EL (cell line): ENCODE measurements around the gene LYZL1.
"Not testable (repeated sequence)": the region's sequence is repeated elsewhere in the genome, so short reads cannot be mapped to it uniquely, and the experiment has no call there.

Experiments
- DNase-seq: peaks from one replicate; pipeline ENCODE4 v3.0.0-alpha.2; 2016

Gene LYZL1

GRCh38 chr10:29337526-29337925 lies 48.7 kb downstream of the LYZL1 start:
- DNase-seq, result not testable (repeated sequence)

- no peak for DNase-seq
Observed at GRCh38 chr10:29343607-29344038, 54.8 kb downstream of the LYZL1 start.

- peak; percentile 84 for DNase-seq
Observed at GRCh38 chr10:29344073-29344820, 55.4 kb downstream of the LYZL1 start.

- DNase-seq, result no peak
Observed at GRCh38 chr10:29345144-29345909, 56.5 kb downstream of the LYZL1 start.

GRCh38 chr10:29345910-29346209 lies 57.0 kb downstream of the LYZL1 start:
- DNase-seq, result no peak

- no peak for DNase-seq
Observed at GRCh38 chr10:29346296-29347001, 57.6 kb downstream of the LYZL1 start.

GRCh38 chr10:29348836-29349235 lies 60.0 kb downstream of the LYZL1 start:
- no peak for DNase-seq

- DNase-seq, result no peak
Observed at GRCh38 chr10:29353305-29353704, 64.4 kb downstream of the LYZL1 start.

GRCh38 chr10:29353887-29354561 lies 65.2 kb downstream of the LYZL1 start:
- DNase-seq, result no peak

GRCh38 chr10:29355411-29355991 lies 66.6 kb downstream of the LYZL1 start:
- DNase-seq, result no peak

GRCh38 chr10:29356931-29357330 lies 68.1 kb downstream of the LYZL1 start:
- DNase-seq, result peak; percentile 63

- no peak for DNase-seq
Observed at GRCh38 chr10:29358010-29358616, 69.2 kb downstream of the LYZL1 start.

- not testable (repeated sequence) for DNase-seq
Observed at GRCh38 chr10:29360215-29360853, 71.5 kb downstream of the LYZL1 start.
